Activated B cell treated with CpG ODN at 0.5 μM for 24 hours (primary cell): ENCODE data around the gene ADAMTS19. TPM values are rescaled to one million over a fixed set of nuclear protein-coding genes. Genes with fewer than 3 reads are reported as not detected.

Experiments
- ATAC-seq: fragments of 200-7000 bp; cut with Tn5 transposase; one replicate; pipeline ENCODE4 v1.10.0; 2021; ENCODE audit warnings: low read depth, mild to moderate bottlenecking, moderate library complexity
- CTCF ChIA-PET: fragments of 350-600 bp; sonication (Branson Sonifier 250); formaldehyde crosslinking; loops from one replicate; lab custom pipeline; 2021; ENCODE audit warnings: antibody characterized with exemption; lab: Charles Lee
- POLR2A ChIA-PET: fragments of 350-600 bp; sonication (Branson Sonifier 250); formaldehyde crosslinking; loops from one replicate; lab custom pipeline; 2021; ENCODE audit warnings: antibody characterized with exemption; lab: Charles Lee
- DNase-seq: peaks from one replicate; pipeline ENCODE4 v3.0.0; 2022
- H3K27ac Mint-ChIP-seq: one replicate; pipeline ENCODE4 v1.8.0; 2020; ENCODE audit warnings: mixed read lengths
- H3K27me3 Mint-ChIP-seq: one replicate; pipeline ENCODE4 v1.8.0; 2021; ENCODE audit warnings: mixed read lengths
- H3K36me3 Mint-ChIP-seq: one replicate; pipeline ENCODE4 v1.8.0; 2021; ENCODE audit warnings: low read depth, mixed read lengths
- H3K4me1 Mint-ChIP-seq: one replicate; pipeline ENCODE4 v1.8.0; 2021; ENCODE audit warnings: mixed read lengths
- H3K4me3 Mint-ChIP-seq: one replicate; pipeline ENCODE4 v1.8.0; 2020; ENCODE audit warnings: mild to moderate bottlenecking, mixed read lengths
- H3K9me3 Mint-ChIP-seq: one replicate; pipeline ENCODE4 v1.8.0; 2020; ENCODE audit warnings: mixed read lengths
- CTCF ChIP-seq: fragments of 200-600 bp; IDR thresholded peaks from one replicate; pipeline ENCODE4 v1.8.0; 2022; ENCODE audit warnings: antibody characterized with exemption, mild to moderate bottlenecking
- intact Hi-C: fragments of 100-400 bp; cut with micrococcal nuclease; formaldehyde crosslinking; loops from one replicate; pipeline ENCODE4 v1.15.1; 2024
- total RNA-seq: library from RNA; stranded (reverse); gene quantifications from 2 replicates; pipeline ENCODE4 v1.2.3, GENCODE V29; 2022

The ADAMTS19 gene, protein sequence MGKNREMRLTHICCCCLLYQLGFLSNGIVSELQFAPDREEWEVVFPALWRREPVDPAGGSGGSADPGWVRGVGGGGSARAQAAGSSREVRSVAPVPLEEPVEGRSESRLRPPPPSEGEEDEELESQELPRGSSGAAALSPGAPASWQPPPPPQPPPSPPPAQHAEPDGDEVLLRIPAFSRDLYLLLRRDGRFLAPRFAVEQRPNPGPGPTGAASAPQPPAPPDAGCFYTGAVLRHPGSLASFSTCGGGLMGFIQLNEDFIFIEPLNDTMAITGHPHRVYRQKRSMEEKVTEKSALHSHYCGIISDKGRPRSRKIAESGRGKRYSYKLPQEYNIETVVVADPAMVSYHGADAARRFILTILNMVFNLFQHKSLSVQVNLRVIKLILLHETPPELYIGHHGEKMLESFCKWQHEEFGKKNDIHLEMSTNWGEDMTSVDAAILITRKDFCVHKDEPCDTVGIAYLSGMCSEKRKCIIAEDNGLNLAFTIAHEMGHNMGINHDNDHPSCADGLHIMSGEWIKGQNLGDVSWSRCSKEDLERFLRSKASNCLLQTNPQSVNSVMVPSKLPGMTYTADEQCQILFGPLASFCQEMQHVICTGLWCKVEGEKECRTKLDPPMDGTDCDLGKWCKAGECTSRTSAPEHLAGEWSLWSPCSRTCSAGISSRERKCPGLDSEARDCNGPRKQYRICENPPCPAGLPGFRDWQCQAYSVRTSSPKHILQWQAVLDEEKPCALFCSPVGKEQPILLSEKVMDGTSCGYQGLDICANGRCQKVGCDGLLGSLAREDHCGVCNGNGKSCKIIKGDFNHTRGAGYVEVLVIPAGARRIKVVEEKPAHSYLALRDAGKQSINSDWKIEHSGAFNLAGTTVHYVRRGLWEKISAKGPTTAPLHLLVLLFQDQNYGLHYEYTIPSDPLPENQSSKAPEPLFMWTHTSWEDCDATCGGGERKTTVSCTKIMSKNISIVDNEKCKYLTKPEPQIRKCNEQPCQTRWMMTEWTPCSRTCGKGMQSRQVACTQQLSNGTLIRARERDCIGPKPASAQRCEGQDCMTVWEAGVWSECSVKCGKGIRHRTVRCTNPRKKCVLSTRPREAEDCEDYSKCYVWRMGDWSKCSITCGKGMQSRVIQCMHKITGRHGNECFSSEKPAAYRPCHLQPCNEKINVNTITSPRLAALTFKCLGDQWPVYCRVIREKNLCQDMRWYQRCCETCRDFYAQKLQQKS
- not detected in 2 replicates for total RNA-seq

DNA sequence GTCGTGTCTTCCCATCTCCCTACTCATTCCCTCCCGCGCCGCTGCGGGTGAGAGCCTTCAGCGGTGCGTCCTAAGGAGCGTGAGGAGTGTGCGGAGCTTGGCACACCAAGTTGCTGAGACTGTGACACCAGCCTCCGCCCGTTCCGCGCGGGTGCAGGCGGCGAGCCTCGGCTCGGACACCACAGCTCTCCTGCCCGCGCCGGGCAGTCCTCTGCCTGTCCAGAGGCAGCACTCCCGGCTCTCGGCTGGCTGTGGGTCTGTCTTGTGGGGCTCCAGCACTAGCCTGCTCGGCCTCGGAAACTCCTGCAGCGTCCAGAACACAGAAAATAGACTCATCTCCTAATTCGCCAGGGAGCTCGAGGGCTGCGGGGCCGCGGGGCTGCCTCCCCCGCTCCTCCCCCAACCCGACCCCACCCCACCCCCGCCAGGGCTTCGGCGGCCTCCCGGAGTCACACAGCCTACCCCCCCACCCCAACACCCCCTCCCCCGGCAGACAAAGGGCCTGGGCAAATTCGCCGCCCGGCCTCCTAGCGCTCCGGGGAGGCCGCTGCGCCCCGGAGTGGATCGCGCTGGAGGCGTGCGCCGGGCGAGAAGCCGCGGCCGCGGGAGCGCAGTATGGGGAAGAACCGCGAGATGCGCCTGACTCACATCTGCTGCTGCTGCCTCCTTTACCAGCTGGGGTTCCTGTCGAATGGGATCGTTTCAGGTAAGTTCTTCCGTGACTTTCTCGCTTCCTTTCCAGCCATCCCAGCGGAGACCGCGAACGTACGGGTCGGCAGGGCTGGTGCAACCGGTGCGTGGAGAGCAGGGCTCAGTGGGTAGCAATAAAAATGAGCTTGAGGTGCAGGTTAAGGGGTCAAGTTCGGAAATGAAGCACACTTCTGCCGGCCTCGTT, at the start of gene ADAMTS19:
Gene ADAMTS19, plus strand, starts transcription at position 522 of the 895 bp plus-strand sequence. Its CDS starts 94 bp downstream, at position 616.
- Mint-ChIP-seq H3K4me3 (no peak within 1 kb of the TSS), H3K4me1 (peaks cover 12% of the 10 kb centered on the region), H3K36me3 (no peaks in the 10 kb centered on the region), H3K9me3 (no peaks in the 10 kb centered on the region), H3K27me3 (peaks cover 35% of the 10 kb centered on the region), H3K27ac (no peak within 1 kb of the TSS)
- no peak for ATAC-seq
- no peak for DNase-seq
- no peak for TF ChIP-seq CTCF
- ChIA-PET CTCF (no interaction called here), POLR2A (no interaction called here)
- intact Hi-C loops, result no loop called here

GRCh38 chr5:129410488-129410887, 49.6 kb upstream of the ADAMTS19 start:
- DNase-seq (no peak), ATAC-seq (no peak)
- no peak overlapping the region for H3K4me3 Mint-ChIP-seq
- POLR2A ChIA-PET, result no interaction called here
- intact Hi-C loops, result no loop called here
- H3K9me3 Mint-ChIP-seq, result peaks cover 5% of the 10 kb centered on the region
- no peaks in the 10 kb centered on the region for H3K27me3 Mint-ChIP-seq
- CTCF ChIA-PET, result no interaction called here
- H3K27ac Mint-ChIP-seq, result no peak overlapping the region
- TF ChIP-seq CTCF, result no peak
- no peaks in the 10 kb centered on the region for H3K4me1 Mint-ChIP-seq
- no peaks in the 10 kb centered on the region for H3K36me3 Mint-ChIP-seq

- Mint-ChIP-seq H3K27me3 (no peaks in the 10 kb centered on the region), H3K4me3 (no peak overlapping the region), H3K4me1 (no peaks in the 10 kb centered on the region), H3K27ac (no peak overlapping the region), H3K36me3 (no peaks in the 10 kb centered on the region), H3K9me3 (peaks cover 5% of the 10 kb centered on the region)
- CTCF ChIA-PET, result no interaction called here
- no peak for ATAC-seq
- DNase-seq, result no peak
- POLR2A ChIA-PET, result no interaction called here
- intact Hi-C loops, result no loop called here
- no peak for TF ChIP-seq CTCF
Observed at GRCh38 chr5:129412721-129413120, 47.4 kb upstream of the ADAMTS19 start.

DNA sequence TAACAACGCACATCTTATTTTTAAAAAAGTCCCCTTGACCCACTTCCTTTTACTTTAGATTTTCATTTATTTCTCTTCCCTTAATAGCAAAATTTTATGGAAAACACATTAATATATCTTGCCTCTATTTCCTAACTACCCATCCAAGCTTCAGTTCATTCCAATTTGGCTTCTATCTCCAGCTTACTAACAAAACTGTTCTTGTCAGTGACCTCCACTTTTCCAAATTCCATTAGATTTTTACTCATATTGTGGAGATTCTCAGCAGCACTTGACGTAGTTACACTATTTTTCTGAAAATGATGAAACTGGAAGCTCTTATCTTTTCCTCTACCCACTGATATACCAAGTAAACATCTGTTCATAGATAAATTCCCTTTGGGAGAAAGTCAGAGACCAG, 46.5 kb upstream of the ADAMTS19 start:
- Mint-ChIP-seq H3K4me1 (no peaks in the 10 kb centered on the region), H3K4me3 (no peak overlapping the region), H3K27me3 (no peaks in the 10 kb centered on the region), H3K9me3 (peaks cover 5% of the 10 kb centered on the region), H3K27ac (no peak overlapping the region), H3K36me3 (no peaks in the 10 kb centered on the region)
- ChIA-PET POLR2A (no interaction called here), CTCF (no interaction called here)
- intact Hi-C loops, result no loop called here
- DNase-seq, result no peak
- no peak for ATAC-seq
- no peak for TF ChIP-seq CTCF
